SK-N-SH treated with all-trans-retinoic acid at 6 μM for 48 hours (cell line): ENCODE results near the gene TRIM71.

Experiments
- CSRNP3 ChIP-seq: fragments of 250-450 bp; sonication (Bioruptor Pico); IDR thresholded peaks from 2 replicates; pipeline ENCODE4 v1.5.1; 2021; ENCODE audit warnings: mild to moderate bottlenecking, moderate library complexity
- GLIS3 ChIP-seq: fragments of 250-450 bp; sonication (Bioruptor Pico); IDR thresholded peaks from 2 replicates; pipeline ENCODE4 v1.5.0; 2020; ENCODE audit warnings: mild to moderate bottlenecking, moderate library complexity
- OSR1 ChIP-seq: fragments of 250-450 bp; sonication (Bioruptor Pico); IDR thresholded peaks from 2 replicates; pipeline ENCODE4 v1.8.0; 2022; ENCODE audit warnings: moderate library complexity, mild to moderate bottlenecking, inconsistent platforms
- PPARA ChIP-seq: fragments of 250-450 bp; sonication (Bioruptor Pico); IDR thresholded peaks from 2 replicates; pipeline ENCODE4 v1.5.0; 2020; ENCODE audit warnings: mild to moderate bottlenecking, borderline replicate concordance
- ZFP30 ChIP-seq: fragments of 450-650 bp; formaldehyde crosslinking; IDR thresholded peaks from 2 replicates; pipeline ENCODE4 v1.5.0; 2022; ENCODE audit warnings: mild to moderate bottlenecking, moderate library complexity

DNA sequence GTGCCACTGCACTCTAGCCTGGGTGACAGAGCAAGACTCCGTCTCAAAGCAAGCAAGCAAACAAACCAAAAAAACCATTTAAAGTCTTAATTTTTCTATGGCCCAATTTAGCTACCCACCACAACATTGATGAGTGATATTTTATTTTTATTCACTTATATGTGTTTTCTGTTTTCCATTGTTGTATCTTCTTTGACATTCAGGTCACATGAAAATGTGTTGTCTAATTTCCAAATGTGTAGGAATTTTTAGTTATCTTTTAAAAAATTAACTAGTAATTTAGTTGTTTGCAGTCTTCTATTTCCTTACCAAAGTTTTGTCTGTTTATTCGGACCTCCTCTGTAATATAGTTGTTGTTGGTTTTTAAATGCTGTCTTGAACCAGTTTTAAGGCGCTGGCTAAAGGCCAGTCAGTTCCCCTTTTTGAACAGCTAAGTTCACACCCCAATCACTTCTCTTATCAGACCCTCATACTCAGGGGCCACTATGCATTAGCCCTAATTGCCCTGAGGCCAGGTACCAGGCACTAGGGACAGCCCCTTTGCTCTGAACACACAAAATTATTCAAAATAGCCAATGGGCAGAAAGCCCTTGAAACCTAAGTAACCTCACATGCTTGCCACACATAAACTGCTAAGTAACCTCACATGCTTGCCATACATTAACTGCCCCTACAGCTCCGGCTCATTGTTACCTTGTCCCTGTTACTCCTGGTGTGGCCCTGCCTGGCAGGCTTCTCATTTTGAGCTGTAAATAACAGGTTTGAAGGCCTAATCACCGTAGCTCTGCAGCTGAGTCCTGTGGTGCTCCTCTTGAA is 129.4 kb downstream of the TRIM71 start:
- TF ChIP-seq GLIS3 (CRISPR knock-in tag): no peak
- no peak for TF ChIP-seq PPARA (CRISPR knock-in tag)
- no peak for TF ChIP-seq OSR1 (CRISPR knock-in tag)
- TF ChIP-seq ZFP30: no peak
- no peak for TF ChIP-seq CSRNP3 (CRISPR knock-in tag)
